GM12801 (cell line): ENCODE results near the gene VSTM2L.

Experiments used
- CTCF ChIP-seq: IDR thresholded peaks from one replicate; pipeline ENCODE4 v1.5.1; 2011; ENCODE audit warnings: control low read depth; ENCODE audit not compliant: insufficient read length; ENCODE audit errors: extremely low read depth

The VSTM2L gene

GRCh38 chr20:37881601-37882343 lies 21.2 kb upstream of the VSTM2L start:
- no peak for TF ChIP-seq CTCF

- TF ChIP-seq CTCF = no peak
Measured at GRCh38 chr20:37882961-37883712, 19.8 kb upstream of the VSTM2L start.

GRCh38 chr20:37885042-37885441 lies 17.9 kb upstream of the VSTM2L start:
- no peak for TF ChIP-seq CTCF

- TF ChIP-seq CTCF = no peak
Measured at GRCh38 chr20:37885593-37886503, 17.1 kb upstream of the VSTM2L start.

GRCh38 chr20:37886851-37887297 lies 16.1 kb upstream of the VSTM2L start:
- no peak for TF ChIP-seq CTCF

GRCh38 chr20:37888641-37889040 lies 14.3 kb upstream of the VSTM2L start:
- TF ChIP-seq CTCF = no peak

GRCh38 chr20:37890108-37890507 lies 12.8 kb upstream of the VSTM2L start:
- no peak for TF ChIP-seq CTCF
